KMS-11 (cell line): ENCODE results near the gene AGPAT4.

ENCODE experiments used
- H2AFZ ChIP-seq: fragments of 200-600 bp; sonication (generic); 2 replicates; pipeline ENCODE4 v1.6.1; 2016; ENCODE audit warnings: antibody characterized with exemption, mixed run types, low read depth
- H3K27ac ChIP-seq: fragments of 200-600 bp; sonication (generic); 2 replicates; pipeline ENCODE4 v1.6.1; 2016; ENCODE audit warnings: mild to moderate bottlenecking, mixed run types
- H3K27me3 ChIP-seq: fragments of 200-600 bp; sonication (generic); 2 replicates; pipeline ENCODE4 v1.6.1; 2017; ENCODE audit warnings: mild to moderate bottlenecking, low read depth, mixed run types, moderate library complexity; ENCODE audit not compliant: insufficient read depth
- H3K36me3 ChIP-seq: fragments of 200-600 bp; sonication (generic); 2 replicates; pipeline ENCODE4 v1.6.1; 2017; ENCODE audit warnings: mild to moderate bottlenecking, mixed run types; ENCODE audit not compliant: insufficient read depth
- H3K4me1 ChIP-seq: fragments of 200-600 bp; sonication (generic); 2 replicates; pipeline ENCODE4 v1.6.1; 2016; ENCODE audit warnings: mild to moderate bottlenecking, low read depth, mixed run types; ENCODE audit not compliant: poor library complexity, severe bottlenecking
- H3K4me2 ChIP-seq: fragments of 200-600 bp; sonication (generic); 2 replicates; pipeline ENCODE4 v1.7.0; 2016; ENCODE audit warnings: mild to moderate bottlenecking, mixed run types
- H3K4me3 ChIP-seq: fragments of 200-600 bp; sonication (generic); IDR thresholded peaks from 2 replicates; pipeline ENCODE4 v1.6.1; 2017; ENCODE audit warnings: low read depth, low read length, mixed read lengths; ENCODE audit not compliant: insufficient read depth
- H3K79me2 ChIP-seq: fragments of 200-600 bp; sonication (generic); 2 replicates; pipeline ENCODE4 v1.6.1; 2016; ENCODE audit warnings: low read depth, mixed run types; ENCODE audit not compliant: insufficient read depth
- H3K9ac ChIP-seq: fragments of 200-600 bp; sonication (generic); 2 replicates; pipeline ENCODE4 v1.6.1; 2016; ENCODE audit warnings: mild to moderate bottlenecking, mixed run types
- H4K20me1 ChIP-seq: fragments of 200-600 bp; sonication (generic); 2 replicates; pipeline ENCODE4 v1.6.1; 2016; ENCODE audit warnings: mild to moderate bottlenecking, mixed run types; ENCODE audit not compliant: insufficient read depth
- CTCF ChIP-seq: fragments of 200-600 bp; sonication (generic); conservative IDR thresholded peaks from 2 replicates; pipeline ENCODE4 v1.6.1; 2017; ENCODE audit warnings: low read depth, mild to moderate bottlenecking, antibody characterized with exemption, low read length, moderate library complexity, mixed read lengths

The AGPAT4 gene

DNA sequence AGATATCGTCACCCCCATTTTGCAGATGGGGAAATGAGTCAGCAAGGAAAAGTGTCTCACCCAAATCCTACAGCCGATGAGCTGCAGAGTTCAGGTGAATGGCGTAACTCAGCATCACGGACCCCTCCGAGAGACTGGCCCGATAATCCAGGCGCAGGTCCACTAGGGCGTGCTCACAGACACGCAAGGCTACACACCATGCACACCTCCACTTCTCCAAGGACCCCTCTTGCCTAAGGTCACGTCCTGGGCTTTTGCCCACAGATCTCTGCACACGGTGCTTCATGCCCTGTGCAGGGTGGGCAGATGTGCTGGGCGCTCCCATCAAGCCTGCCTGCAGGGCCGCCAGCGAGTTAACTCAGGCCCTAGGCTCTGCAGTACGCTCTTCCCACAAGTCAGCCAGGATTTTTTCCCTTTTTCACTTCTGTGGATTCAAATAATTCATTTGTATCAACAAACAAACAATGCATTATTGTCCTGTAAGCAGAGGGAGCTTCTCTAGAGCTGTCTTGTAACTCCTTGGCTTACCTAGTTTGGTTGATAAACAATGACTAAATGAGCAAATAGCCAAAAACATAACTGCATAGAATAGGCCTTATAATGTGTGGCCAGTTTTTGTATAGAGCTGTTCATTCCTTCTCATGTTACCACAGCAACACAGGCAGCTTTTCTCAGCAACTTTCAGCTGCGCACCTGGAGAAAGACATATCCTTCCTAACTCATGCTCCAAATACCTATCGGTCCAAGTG lies 139.1 kb downstream of the AGPAT4 start:
- Histone ChIP-seq H3K4me3 (no peak overlapping the region), H3K9ac (no peak overlapping the region), H4K20me1 (no peaks in the 10 kb centered on the region), H3K27me3 (no peaks in the 10 kb centered on the region), H3K36me3 (no peaks in the 10 kb centered on the region), H3K4me2 (no peak overlapping the region), H2AFZ (no peak overlapping the region), H3K27ac (no peak overlapping the region), H3K4me1 (no peaks in the 10 kb centered on the region), H3K79me2 (no peaks in the 10 kb centered on the region)
- TF ChIP-seq CTCF, result no peak

GRCh38 chr6:161133963-161134362 lies 139.9 kb downstream of the AGPAT4 start:
- H3K9ac ChIP-seq, result no peak overlapping the region
- H3K79me2 ChIP-seq, result no peaks in the 10 kb centered on the region
- no peak overlapping the region for H2AFZ ChIP-seq
- no peaks in the 10 kb centered on the region for H3K4me1 ChIP-seq
- no peak overlapping the region for H3K4me2 ChIP-seq
- no peak overlapping the region for H3K27ac ChIP-seq
- H3K4me3 ChIP-seq, result no peak overlapping the region
- no peaks in the 10 kb centered on the region for H4K20me1 ChIP-seq
- H3K27me3 ChIP-seq, result no peaks in the 10 kb centered on the region
- TF ChIP-seq CTCF, result no peak
- H3K36me3 ChIP-seq, result no peaks in the 10 kb centered on the region

DNA sequence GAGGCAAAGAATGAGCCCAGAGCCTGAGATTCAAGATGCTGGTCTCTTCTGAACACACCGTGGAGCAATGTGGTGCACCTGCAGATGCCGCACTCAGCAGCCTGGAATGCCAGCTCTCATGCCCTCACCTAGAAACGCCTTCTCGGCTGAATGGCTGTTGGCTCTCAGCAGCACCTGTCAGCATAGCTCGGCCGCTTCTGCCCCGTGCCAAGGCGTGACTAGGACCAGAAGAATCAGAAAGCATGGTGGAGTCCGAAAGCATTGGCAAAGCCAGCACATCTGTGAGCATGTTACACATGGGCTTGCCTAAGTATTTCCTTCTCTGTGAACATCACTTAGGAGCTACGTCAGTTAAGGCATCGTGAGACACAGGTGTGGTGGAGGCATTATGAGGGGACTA lies 141.5 kb downstream of the AGPAT4 start:
- no peaks in the 10 kb centered on the region for H3K4me1 ChIP-seq
- H3K4me3 ChIP-seq, result no peak overlapping the region
- no peak for TF ChIP-seq CTCF
- no peaks in the 10 kb centered on the region for H4K20me1 ChIP-seq
- H3K36me3 ChIP-seq, result no peaks in the 10 kb centered on the region
- H3K9ac ChIP-seq, result no peak overlapping the region
- H3K27me3 ChIP-seq, result no peaks in the 10 kb centered on the region
- H3K27ac ChIP-seq, result no peak overlapping the region
- no peaks in the 10 kb centered on the region for H3K79me2 ChIP-seq
- no peak overlapping the region for H3K4me2 ChIP-seq
- no peak overlapping the region for H2AFZ ChIP-seq

- Histone ChIP-seq H3K27me3 (no peaks in the 10 kb centered on the region), H3K36me3 (no peaks in the 10 kb centered on the region), H3K4me3 (no peak overlapping the region), H3K4me1 (no peaks in the 10 kb centered on the region), H3K4me2 (no peak overlapping the region), H3K27ac (no peak overlapping the region), H3K79me2 (no peaks in the 10 kb centered on the region), H4K20me1 (no peaks in the 10 kb centered on the region), H3K9ac (no peak overlapping the region), H2AFZ (no peak overlapping the region)
- no peak for TF ChIP-seq CTCF
These were observed 142.7 kb downstream of the AGPAT4 start for GRCh38 chr6:161130967-161131766.
